GM18861 (cell line): ENCODE results near the gene AUTS2.

Experiments used
- ATAC-seq: cut with Tn5 transposase; IDR thresholded peaks from one replicate; pipeline ENCODE4 v1.9.1; 2021; ENCODE audit not compliant: unreplicated experiment

The AUTS2 gene

GRCh38 chr7:69813637-69814240, 215.5 kb downstream of the AUTS2 start:
- ATAC-seq = no peak

DNA sequence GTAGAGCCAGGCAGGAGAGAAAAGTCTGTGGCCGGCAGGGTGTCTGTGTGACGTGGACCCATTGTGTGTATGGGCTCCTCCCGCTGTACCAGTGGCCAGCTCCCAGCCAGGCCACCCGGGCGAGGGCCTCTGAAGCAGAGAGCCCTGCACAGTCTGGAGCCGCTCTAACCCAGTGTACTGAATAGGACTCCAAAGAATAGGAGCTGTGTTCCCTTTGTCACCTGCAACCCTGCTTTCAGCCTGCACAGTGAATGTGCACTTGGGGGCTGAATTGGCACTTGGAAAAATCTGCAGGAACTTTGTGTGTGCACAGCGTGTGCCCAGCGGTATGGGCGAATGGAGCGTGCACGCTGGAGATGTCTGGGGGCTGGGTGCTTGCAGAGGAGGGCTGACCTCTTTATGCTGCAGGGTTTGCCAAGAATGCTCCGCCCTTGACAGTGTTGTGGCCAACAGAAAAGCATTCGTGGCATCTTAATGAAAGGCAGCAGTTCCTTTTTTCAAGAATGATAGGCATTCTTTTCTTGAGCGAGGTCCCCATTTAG, 216.2 kb downstream of the AUTS2 start:
- ATAC-seq = no peak

- ATAC-seq = no peak
Observed at GRCh38 chr7:69816501-69816900, 218.2 kb downstream of the AUTS2 start.

DNA sequence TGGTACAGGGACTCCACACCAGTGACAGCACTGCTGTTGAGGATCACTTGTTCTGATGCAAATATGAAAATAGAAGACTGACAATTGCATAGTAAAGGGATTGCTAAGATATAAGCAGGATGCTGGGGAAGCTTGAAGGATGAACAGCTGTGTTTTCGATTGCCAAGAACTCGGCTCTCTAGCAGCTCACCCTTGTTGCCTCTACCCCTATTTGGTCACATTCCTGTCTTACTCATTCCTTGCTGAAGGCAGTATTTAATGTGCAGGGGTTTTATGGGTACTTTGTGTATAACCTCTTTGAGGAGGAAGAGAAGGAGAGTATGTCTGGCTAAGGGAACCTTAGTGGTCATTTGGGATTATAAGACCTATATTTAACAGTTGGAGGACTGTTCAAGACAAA, 218.8 kb downstream of the AUTS2 start:
- ATAC-seq = no peak

DNA sequence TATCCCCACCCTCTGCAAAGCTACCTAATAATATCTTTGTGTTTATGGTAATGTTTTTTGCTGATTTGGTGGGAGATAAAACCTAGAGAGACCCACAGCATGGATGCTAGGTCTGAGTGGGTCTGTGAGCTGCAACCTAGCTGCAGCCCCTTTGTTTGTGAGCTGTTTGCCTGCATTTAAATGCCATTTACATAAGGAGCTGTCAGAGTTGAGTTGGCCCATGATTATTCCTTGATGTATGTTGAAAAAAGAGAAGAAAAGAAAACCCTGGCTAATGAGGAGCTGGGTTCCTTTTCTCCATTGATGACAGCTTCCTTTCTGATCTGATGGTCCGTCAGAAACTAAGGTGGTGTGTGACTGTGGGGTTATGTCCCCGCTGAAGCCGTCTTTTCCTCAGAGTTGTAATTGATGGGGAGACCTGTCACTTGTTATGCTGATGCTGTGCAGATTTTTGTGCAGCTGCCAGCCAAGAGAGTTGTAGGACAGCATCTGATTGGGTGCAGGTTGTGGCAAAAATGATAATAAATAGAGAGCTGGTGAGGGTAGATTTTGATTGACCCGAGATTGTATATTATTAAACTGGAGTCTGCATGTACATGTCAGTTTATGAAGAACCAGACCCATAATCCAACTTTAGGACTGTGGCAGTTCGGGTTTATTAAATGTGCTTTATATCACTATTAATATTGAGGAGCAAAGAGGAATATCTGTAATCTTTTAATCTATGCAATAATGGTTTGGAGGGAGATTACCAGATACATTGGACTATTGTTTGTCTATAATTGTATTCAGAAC, 219.8 kb downstream of the AUTS2 start:
- ATAC-seq = no peak

GRCh38 chr7:69818636-69819332, 220.5 kb downstream of the AUTS2 start:
- ATAC-seq = no peak

- no peak for ATAC-seq
Observed at GRCh38 chr7:69819333-69819705, 221.0 kb downstream of the AUTS2 start.

DNA sequence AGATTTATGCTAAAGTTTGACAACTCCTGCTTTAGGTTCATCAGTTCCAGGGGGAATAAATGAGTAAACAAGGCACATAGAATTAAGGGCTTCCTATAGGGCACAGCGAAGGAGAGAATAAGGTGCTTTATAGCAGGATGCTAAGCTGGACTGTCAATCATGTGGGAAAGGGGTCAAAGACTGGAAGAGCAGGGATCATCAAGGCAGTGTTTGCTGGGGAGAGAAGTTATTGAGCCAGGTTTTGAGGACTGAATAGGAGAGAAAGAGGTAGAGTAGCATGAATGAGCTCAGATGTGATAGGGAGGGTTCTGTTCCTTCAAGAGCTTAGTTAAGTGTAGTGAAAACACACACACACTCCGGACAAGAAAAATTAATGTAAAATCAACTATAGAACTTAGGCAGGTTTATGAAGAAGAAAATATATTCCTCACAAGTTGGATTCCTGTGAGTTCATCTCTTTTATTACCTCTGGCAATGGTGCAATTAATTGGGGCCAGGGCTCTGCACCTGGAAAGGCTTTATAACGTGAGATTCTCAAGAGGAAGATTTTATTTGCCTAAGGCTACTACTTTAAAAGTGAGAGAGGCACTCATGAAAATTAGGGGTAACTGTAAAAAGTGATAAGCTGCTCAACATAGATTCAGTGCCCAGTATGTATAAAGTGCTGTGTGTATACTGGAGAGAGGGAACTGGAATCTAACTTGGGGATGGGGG, 222.4 kb downstream of the AUTS2 start:
- ATAC-seq = no peak

- ATAC-seq = no peak
Observed at GRCh38 chr7:69822386-69822785, 224.1 kb downstream of the AUTS2 start.

DNA sequence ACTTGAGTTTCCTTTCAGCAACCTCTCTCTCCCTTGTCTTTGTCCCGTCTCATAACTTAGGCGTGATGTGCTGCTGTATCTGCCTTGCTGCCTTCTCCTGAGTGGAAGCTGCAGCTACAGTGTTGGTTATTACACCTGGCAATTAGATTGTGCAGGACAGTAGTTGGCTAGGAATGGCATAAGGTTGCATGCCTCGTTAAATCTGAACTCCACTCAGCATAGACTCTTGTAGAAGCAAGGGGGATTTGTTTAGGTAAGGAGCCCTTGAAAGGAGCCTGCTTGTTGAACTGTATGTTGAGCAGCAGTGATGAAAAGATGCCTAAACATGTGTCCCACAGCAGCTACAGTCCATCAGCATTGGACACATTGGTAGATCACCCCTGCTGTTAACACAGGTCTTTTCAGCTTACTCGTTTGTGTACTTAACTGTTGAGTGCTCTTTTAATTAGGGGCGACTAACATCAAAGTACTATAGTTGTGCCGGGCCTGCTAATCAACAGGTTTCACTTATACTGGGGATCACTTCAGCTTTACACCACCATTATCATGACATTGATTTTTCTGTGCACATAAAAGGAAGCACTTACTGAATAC, 225.0 kb downstream of the AUTS2 start:
- ATAC-seq = no peak

GRCh38 chr7:69825113-69825972, 227.1 kb downstream of the AUTS2 start:
- no peak for ATAC-seq

DNA sequence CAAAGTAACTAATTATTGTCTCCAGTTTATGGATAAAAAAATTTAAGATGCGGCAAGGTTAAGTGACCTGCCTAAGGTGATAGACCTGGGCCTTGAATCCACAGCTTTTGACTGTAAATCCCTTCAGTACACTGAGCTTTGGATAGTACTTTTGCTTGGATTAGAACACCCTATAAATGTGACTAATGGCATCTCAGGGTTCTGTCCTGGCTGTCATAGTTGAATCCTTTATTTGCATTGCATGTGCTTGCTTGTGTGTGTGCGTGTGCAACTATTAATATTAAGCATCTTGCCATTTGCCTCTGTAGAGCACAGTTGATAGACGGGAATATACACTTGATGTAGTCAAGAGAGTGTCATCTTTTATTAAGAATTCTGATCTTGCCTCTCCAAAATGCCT, 228.0 kb downstream of the AUTS2 start:
- no peak for ATAC-seq

- ATAC-seq = no peak
Observed at GRCh38 chr7:69827140-69827539, 228.9 kb downstream of the AUTS2 start.

DNA sequence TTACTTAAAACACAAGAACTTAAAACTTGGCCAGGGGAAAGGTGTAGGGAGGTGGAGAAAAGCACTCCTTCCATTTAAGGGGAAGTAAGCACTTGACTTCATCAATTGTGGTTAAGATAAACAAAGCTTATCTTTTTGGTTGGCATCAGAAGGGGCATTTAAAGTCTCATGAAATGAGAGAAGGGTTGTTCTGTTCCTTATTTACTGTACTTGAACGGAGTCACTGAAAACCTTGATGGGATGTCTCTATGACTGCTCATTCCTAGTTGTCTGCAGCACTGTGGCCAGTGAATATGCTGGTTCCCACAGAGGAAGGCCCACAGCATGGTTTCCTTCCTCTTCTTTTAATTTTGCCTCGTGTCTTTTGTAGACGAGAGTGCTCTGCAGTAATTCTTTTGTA, 229.3 kb downstream of the AUTS2 start:
- no peak for ATAC-seq

DNA sequence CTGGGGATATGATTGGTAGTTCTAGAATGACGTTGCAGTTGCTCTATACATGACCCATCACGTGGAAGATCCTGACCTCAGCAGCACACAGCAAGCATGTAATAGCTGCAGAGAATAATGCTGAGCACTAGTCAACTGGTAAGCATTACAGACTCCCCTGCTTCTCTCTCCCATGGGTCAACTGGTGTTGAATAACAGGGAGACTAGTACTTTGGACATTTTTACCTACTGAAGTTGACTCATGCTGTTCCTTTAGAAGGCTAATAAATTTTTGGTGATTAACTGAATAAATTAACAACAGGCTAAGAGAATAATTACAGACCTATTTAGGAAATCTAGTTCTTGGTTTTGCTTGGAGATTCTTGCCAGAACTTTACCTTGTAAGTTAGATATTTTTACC, 234.1 kb downstream of the AUTS2 start:
- ATAC-seq = no peak

DNA sequence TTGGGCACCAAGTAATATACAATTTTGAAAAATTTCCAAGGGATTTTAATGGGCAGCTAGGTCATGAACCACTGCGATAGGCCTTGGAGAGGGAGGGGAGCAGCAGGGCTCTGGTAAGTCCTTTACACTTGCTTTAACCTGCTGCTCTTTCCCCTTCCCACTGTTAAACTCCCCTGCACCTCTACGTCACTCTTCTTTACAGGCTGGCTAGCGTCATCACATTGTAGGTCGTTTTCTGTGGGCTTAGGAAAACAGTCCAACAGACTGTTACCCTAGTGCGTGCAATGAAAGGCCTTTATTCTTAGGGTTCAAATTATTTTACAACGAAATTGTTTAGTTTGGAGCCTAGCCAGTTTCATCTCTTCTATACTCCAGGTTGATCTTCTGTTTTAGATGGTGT, 235.7 kb downstream of the AUTS2 start:
- ATAC-seq = no peak

- no peak for ATAC-seq
Observed at GRCh38 chr7:69836702-69837101, 238.4 kb downstream of the AUTS2 start.

DNA sequence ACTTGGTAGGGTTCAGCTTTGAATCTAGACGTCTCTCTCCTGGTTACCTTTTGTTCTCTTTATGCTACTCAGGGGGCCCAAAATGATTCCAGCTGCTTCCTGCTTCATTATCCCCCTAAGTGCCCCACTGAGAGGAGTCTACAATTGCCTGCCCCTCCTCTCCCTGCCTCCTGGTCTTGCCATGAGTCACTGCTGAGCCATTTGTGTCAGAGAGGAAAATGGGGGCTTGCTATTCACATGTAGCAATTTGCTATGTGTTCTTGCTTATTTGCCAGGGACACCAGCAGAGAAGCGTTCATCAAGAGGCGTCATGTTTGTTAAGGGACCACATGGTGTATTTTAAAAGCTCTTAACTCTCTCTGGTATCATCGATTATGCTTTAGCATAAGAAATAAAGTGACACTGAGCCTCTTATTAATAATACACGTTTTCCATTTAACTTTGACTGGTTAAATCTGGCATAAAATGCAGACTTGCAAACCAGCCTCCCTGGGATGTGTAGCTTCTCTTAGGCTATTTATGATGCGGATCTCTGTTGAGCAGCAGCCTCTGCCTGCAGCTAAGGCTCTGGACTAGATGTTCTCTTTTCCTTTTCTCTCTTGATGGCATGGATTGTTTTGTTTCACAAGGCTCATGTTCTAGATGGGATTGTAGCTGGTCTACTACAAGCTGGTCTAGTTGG, 239.3 kb downstream of the AUTS2 start:
- ATAC-seq = no peak

DNA sequence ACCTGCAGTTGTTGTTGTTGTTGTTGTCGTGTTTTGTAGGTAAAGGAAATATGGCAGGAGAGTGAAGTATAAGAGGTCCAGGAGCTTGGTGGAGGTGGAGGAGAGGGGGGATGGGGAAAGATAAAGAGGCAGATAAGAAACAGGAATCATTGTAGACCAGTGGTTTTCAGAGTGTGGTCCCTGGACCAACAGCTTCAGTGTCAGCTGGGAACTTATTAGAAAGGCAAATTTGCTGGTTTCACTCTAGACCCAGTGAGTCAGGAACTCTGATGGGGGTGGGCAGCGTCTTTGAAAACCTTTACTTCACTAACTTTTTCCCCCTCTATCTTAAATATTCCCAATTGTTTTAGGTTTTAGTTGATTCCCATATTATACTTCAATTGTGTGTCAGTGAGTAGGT, 241.5 kb downstream of the AUTS2 start:
- ATAC-seq = peak; percentile 39
